GM12892 (cell line): ENCODE data around the gene IDI2.

Source experiments
- POLR2A ChIP-seq: IDR thresholded peaks from 2 replicates; pipeline ENCODE4 v1.6.1; 2011; ENCODE audit warnings: low read depth, low read length, control low read depth
- POLR2AphosphoS5 ChIP-seq: IDR thresholded peaks from 2 replicates; pipeline ENCODE4 v1.6.1; 2011; ENCODE audit warnings: low read depth, low read length, control low read depth
- TAF1 ChIP-seq: IDR thresholded peaks from 2 replicates; pipeline ENCODE4 v1.6.1; 2011; ENCODE audit warnings: low read depth, mild to moderate bottlenecking, control low read depth, low read length, borderline replicate concordance

- TF ChIP-seq POLR2A (no peak), POLR2AphosphoS5 (no peak), TAF1 (no peak)
Observed at GRCh38 chr10:1050554-1050953, 24.9 kb upstream of the IDI2 start.
